HFF-Myc (cell line): ENCODE results near the gene NADSYN1.
"Not testable (repeated sequence)": the region's sequence is repeated elsewhere in the genome, so short reads cannot be mapped to it uniquely, and the experiment has no call there.

Source experiments
- DNase-seq: peaks from one replicate; pipeline ENCODE4 v3.0.0-alpha.2; 2011; ENCODE audit warnings: low read depth; ENCODE audit errors: extremely low read depth
- H3K4me3 ChIP-seq: replicated peaks from 2 replicates; pipeline ENCODE4 v1.5.1; 2011; ENCODE audit warnings: low read depth, mild to moderate bottlenecking, control low read depth, low read length
- TF ChIP-seq, protein P1 (sequence below): IDR thresholded peaks from 2 replicates; pipeline ENCODE4 v1.5.1; 2012; ENCODE audit warnings: mild to moderate bottlenecking, low read depth, low read length, control low read depth; ENCODE audit errors: missing control alignments

Gene NADSYN1

DNA sequence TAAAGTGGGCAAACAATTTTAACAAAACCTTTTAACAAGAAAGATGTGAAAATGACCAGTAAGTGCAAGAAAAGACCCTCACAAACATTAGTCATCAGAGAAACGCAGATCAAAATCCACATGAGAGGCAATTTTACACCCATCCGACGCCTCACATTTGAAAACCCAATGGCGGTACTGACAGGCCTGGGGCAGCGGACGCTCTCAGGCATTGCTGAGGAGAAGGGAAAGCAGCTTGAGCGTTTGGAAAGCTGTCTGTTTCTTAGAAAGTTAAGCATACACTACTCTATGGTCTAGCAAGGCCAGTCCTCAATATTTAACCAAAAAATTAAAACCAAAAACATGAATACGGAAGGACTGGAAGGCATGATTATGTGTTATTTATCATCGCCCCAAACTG, 82.8 kb downstream of the NADSYN1 start:
- H3K4me3 ChIP-seq = no peak overlapping the region
- DNase-seq = no peak
- TF ChIP-seq, protein P1, sequence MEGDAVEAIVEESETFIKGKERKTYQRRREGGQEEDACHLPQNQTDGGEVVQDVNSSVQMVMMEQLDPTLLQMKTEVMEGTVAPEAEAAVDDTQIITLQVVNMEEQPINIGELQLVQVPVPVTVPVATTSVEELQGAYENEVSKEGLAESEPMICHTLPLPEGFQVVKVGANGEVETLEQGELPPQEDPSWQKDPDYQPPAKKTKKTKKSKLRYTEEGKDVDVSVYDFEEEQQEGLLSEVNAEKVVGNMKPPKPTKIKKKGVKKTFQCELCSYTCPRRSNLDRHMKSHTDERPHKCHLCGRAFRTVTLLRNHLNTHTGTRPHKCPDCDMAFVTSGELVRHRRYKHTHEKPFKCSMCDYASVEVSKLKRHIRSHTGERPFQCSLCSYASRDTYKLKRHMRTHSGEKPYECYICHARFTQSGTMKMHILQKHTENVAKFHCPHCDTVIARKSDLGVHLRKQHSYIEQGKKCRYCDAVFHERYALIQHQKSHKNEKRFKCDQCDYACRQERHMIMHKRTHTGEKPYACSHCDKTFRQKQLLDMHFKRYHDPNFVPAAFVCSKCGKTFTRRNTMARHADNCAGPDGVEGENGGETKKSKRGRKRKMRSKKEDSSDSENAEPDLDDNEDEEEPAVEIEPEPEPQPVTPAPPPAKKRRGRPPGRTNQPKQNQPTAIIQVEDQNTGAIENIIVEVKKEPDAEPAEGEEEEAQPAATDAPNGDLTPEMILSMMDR = no peak

DNA sequence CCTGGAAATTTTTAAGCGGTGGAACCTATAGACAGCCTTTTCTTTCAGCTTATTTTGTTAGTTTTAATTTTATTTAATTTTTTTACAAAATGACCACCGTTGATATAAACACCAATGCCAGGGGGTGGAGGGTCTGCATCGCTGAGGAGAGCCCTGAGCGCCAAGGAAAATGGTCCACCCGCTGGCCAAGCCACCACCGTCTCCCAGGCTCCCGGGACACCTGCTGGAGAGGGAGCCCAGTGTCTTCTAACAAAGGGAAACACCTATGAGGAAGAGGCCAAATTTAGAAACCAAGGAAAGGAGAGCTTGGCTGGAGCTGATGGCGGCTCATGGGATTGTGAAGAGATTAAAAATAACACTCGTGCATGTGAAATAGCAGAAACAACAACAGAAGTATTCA, 84.5 kb downstream of the NADSYN1 start:
- no peak for DNase-seq
- TF ChIP-seq, protein P1 = no peak
- no peak overlapping the region for H3K4me3 ChIP-seq

DNA sequence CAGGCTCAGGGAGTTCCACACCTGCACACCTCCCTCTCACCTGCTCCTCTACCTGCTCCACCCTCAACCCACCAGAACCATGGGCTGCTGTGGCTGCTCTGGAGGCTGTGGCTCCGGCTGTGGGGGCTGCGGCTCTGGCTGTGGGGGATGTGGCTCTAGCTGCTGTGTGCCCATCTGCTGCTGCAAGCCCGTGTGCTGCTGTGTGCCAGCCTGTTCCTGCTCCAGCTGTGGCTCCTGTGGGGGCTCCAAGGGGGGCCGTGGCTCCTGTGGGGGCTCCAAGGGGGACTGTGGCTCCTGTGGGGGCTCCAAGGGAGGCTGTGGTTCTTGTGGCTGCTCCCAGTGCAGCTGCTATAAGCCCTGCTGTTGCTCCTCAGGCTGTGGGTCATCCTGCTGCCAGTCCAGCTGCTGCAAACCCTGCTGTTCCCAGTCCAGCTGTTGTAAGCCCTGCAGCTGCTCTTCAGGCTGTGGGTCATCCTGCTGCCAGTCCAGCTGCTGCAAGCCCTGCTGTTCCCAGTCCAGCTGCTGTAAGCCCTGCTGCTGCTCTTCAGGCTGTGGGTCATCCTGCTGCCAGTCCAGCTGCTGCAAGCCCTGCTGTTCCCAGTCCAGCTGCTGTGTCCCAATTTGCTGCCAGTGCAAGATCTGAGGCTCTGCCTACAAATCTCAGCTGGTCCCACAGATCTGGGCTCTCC, 85.1 kb downstream of the NADSYN1 start, which contains the start of gene KRTAP5-8:
Gene KRTAP5-8, plus strand, starts transcription at position 49 of the 689 bp plus-strand sequence. Its CDS starts 31 bp downstream, at position 80.
- DNase-seq, H3K4me3 ChIP-seq: not testable (repeated sequence)

DNA sequence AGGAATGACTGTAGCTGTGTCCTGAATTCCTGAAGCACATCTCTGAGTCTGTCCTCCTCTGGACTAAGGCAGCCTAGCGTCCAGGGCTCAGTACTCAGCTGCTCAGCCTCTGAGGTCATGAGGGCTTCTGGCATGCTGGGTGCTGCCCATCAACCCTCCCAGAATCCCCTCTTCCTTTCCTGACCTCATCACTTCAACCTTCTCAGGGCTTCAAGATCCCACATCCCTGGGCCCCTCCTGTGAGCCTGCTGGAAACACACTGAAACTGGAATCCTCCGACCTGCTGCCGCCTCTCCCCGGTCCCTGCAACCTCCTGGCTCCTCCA, 85.6 kb downstream of the NADSYN1 start:
- TF ChIP-seq, protein P1 = no peak
- no peak for DNase-seq
- no peak overlapping the region for H3K4me3 ChIP-seq

DNA sequence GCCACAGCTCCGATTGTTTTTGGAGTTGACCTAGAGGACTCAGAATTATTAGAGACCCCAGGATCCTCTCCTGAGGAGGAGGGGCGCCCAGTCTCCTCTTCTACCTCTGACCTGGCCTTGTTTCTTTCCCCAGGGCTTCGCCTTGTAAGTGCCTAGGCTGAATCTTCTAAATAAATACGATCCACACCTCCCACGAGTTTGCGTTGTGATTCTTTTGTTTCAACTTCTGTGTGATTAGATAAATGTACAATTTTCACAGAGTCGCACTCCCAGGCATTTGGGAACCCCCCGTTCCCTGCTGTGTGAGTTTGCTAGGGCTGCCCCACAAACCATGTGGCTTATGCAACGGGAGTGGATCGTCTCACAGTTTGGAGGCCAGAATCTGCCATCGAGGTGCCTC, 86.0 kb downstream of the NADSYN1 start:
- DNase-seq = no peak
- no peak overlapping the region for H3K4me3 ChIP-seq
- TF ChIP-seq, protein P1 = no peak

DNA sequence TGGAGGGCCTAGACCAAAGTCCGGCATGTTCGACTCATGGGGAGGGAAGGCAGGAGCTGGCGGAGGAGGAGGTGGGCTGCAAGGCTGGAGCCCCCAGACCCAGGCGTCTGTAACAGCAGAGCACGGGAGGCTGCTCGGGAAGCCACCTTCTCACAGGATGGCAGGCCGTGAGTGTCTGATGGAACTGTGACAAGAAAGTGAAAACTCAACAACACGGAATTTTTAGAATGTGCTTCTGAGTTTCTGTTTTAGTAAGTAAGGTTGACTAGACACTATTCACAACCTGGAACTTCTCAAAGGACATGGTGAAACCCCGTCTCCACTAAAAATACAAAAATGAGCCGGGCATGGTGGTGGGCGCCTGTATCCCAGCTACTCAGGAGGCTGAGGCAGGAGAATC, 87.0 kb downstream of the NADSYN1 start:
- DNase-seq, H3K4me3 ChIP-seq: not testable (repeated sequence)

DNA sequence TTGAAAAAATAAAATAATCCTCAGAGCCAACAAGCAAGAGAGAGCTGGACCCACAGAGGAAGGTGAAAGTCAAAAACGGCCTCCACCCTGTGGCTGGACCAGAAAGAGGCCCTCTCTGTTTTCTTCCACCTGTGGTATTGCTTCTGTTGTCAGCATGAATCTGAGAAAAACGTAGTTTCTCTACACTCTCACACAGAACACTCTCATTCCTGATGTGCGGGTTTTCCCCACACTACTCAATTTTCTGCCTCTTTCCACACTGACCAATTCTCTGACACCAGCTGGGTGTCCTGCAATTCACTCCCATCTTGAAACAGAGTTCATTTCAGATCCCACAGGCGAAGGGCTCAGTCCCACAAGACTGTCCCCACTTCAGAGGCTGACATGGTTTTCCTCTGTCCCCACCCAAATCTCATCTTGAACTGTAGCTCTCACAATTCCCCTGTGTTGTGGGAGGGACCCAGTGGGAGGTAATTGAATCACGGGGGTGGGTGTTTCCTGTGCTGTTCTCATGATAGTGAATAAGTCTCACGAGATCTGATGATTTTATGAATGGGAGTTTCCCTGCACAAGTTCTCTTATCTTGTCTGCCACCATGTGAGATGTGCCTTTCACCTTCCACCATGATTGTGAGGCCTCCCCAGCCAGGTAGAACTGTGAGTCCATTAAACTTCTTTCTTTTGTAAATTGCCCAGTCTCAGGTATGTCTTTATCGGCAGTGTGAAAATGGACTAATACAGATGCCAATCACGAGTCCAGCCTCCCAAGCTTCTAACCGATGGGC, 87.7 kb downstream of the NADSYN1 start:
- not testable (repeated sequence) for DNase-seq, H3K4me3 ChIP-seq

DNA sequence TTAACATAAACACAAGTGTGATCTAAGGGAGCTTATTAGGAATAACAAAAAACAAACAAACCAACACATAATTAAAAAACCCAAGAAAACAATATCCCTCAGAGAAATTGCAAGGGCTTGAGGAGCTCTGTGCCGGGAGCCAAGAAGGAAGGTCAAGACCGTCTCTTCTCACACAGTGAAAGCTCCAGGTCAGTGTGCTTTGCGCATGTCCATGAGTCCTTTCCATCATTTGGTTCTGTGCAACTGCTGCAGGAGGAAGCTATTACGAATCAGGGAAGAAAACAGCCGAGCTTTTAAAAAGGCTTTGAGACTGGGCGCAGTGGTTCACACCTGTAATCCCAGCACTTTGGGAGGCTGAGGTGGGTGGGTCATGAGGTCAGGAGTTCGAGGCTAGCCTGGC, 89.4 kb downstream of the NADSYN1 start:
- no peak overlapping the region for H3K4me3 ChIP-seq
- DNase-seq = no peak
- TF ChIP-seq, protein P1 = no peak
